Fibroblast of lung (primary cell): ENCODE results near the gene BECN2.

Experiments used
- CTCF ChIP-seq, 2 donors: IDR thresholded peaks in 1 of 2; conservative IDR thresholded peaks in 1 of 2; 1 replicate in 1 of 2; 2 replicates in 1 of 2; pipeline ENCODE4 v1.5.1; 2011 to 2012; ENCODE audit warnings: low read length in 2 of 2, control low read depth in 1 of 2, inconsistent platforms in 1 of 2, low read depth in 1 of 2, mild to moderate bottlenecking in 1 of 2
- EZH2 ChIP-seq: IDR thresholded peaks from 2 replicates; pipeline ENCODE4 v1.5.1; 2012; ENCODE audit warnings: low read length, control low read depth, mild to moderate bottlenecking; ENCODE audit errors: missing control alignments

- TF ChIP-seq EZH2 (no peak), CTCF (conservative IDR thresholded peaks at IDR 0.05 in 1 of 2, IDR thresholded peaks at IDR 0.05 in 1 of 2; ENCODE audit: low read depth in 1 of 2, low read length in 2 of 2) (no peak)
Measured at GRCh38 chr1:242002072-242002471, 44.5 kb downstream of the BECN2 start.
